GM19468 (cell line): ENCODE data around the gene SIK3.

Source experiments
- ATAC-seq: cut with Tn5 transposase; IDR thresholded peaks from one replicate; pipeline ENCODE4 v1.9.1; 2021; ENCODE audit warnings: mild to moderate bottlenecking, moderate library complexity, moderate number of reproducible peaks; ENCODE audit not compliant: unreplicated experiment; ENCODE audit errors: extremely low read depth

SIK3 gene

DNA sequence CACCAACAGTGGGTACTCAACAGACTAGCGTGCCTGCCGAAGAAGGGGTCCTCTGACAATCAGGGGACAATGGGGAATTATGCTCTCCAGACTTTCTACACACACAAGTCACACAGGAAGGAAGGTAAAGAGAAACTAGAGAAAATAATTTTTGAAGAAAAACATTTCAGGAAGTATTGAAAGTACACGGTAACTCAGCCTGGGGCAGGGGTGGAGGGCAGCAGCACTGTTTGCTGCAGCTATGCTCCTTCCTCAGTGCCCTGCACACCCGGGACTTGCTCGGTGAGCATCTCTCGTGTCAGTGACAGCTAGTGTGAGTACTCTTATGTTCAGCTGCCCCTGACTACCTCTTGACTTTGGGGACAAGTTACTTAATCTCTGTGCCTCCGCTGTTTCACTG, 242.8 kb downstream of the SIK3 start:
- ATAC-seq, result no peak

DNA sequence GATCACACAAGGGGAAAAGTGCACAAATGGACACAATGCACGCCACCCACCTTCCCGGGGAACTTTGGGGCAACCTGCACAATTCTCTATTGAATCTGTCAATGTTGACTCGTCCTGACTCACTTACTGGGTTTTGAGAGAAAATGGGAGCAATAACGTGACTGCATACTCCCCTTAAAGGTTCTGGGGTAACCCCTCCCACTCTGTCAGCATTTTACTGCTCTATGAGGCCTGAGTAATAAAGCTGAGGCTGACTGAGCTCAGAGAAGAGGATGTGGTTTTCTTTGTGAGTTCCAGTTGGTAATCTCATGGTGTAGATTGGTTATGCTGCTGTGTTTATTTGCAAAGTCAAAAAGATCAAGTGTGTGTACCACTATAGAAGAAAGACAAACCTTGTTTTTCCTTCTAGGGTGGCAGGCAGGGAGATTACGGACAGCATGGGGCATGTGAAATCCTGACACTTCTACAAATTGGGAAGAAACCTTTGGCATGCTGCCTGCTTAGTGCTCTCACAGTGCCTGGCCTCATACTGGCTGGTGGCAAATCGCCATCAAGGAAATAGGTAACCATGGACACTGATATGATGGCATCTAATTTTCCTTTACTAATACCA, 244.7 kb downstream of the SIK3 start:
- peak; percentile 95 for ATAC-seq

DNA sequence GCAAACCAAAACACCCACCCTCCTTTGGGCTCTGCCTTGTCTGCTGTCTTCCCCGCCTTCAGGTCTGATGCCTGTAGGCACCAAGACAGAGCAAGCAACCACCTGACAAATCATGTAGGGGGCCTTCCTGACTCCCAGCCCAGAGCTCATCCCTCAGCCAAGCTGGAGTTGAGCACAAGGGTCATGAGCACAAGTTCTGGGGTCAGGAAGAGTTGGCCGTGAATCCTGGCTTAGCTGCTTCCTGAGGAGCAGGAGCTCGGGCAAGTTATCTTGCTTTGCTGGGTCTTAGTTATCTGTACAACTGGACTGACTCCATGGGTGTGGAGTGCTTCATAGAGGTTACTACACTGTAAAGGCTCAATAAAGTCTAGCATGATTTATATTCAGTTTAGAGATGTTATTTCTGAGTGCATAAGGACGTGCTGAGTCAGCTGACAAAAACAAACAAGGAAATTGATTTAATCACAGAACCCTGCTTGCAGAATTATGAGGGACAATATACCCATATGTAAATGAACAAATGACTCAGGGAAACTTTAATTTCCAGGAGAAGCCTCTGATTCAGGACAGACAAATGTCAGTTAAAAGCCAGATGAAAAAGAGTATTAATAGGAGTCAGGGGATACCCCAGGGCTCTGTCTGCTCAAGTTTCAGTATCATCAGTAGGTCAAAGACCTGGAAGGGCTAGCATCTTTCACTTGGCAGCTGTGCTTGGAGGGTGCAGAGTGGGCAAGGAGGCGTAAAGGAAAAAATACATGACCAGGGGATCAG, 245.8 kb downstream of the SIK3 start:
- ATAC-seq, result no peak

DNA sequence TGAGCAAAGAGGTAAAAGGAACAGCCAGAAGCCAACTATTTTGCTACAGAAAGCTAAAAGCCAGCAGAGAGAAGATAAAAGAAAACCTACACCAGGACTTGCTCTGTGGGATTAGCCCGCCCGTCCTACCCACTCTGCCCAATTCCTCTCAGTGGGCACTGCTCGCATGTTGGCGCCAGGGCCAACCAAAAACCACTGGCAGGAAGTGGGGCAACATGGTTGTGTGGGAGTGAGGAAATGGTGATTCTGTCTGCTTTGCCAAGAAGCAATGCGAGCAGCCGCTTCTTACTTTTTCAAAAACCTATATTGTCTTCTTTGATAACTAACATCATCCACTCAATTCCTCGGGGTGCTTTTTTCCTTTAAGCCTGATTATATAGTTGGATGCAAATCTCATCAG, 246.6 kb downstream of the SIK3 start:
- ATAC-seq, result no peak

DNA sequence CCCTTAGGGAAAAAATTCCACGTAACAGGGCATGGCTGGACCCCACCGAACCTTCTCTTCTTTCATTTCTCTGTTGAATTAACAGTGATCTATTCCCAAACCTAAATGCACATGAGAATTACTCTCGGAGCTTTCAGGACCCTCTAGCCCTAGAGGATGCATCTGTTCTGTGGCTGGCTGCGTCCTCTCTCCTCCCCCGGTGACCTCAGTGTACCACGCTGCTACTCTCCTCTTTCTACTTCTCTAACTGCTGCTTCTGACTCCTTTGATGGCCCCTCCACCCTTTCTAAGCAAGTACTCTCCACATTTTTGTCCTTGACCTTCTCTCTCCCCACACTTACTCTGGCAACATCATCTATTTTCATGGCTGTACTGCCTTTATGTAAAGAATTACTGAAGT, 248.7 kb downstream of the SIK3 start:
- ATAC-seq, result no peak

DNA sequence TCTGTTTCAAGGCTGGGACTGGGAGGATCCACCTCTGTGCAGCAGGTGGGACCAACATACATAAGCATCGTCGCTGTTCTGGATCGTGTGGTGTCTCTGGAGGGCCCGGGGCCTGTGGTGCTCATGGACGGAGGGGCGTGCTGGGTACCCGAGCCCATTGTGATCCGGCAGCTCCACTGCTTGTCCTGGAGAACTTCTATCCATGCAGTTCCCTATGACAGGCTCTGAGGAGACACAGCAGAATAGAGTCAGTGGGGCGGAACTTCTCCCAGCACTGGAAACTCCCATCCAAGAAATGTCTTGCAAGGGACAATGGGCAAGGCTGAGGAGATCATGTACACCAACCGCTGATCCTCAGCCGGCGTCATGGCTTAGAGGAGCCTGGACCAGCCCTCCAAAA, 249.2 kb downstream of the SIK3 start:
- ATAC-seq, result no peak

DNA sequence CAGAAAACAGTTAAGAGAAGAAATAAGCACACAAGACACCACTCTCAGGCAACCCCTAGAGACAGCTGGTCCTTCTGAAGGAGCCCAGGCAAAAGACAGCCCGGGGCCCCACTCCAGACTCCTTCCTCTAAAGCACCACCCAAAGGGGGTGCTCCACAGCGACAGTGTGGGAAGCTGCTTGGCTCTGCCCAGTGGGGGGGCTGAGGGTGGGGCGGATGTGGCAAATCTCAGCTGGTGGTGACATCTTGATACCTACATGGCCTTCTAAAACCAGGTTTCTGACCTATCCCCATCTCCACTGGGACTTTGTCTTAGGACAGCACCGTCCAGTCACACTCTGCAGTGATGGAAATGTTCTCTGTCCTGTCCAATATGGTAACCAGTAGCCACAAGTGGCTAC, 250.6 kb downstream of the SIK3 start:
- no peak for ATAC-seq

DNA sequence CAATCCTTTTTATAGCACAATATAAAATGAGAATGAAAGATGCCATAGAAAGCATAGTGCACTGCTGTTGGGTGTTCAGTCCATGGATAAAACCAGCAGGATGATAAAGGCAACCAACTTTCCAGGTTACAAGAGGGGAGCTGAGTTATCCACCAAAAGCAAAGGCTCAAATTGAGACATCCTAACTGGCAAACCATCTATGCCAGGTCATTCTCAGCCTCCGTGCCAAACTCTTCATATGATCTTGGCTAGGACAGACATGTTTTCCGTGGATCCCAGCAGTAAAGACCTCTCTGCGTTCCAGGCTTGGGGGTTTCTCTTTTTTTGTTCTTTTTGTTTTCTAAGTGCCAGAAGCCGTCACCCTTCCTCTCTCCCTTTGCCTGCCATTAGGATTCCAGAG, 253.5 kb downstream of the SIK3 start:
- ATAC-seq, result no peak

DNA sequence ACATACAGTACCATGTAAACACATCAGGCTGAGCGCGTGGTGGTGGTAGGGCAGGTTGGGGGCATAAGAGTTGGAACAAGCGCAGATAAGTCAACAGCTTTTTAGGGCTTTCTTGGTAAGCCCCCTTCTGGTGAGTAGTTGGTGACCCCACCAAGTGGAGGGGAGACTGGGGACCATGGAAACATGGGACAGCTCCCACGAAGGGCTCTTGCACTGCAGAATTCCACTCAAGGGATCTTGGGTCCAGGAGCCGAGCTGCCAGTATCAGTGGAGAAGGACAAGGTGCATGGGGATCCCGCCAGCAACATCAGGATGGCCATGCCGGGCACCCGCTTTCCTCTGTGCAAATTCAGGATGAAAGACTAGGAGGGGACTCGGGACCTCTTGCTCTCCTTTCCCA, 254.6 kb downstream of the SIK3 start:
- no peak for ATAC-seq

DNA sequence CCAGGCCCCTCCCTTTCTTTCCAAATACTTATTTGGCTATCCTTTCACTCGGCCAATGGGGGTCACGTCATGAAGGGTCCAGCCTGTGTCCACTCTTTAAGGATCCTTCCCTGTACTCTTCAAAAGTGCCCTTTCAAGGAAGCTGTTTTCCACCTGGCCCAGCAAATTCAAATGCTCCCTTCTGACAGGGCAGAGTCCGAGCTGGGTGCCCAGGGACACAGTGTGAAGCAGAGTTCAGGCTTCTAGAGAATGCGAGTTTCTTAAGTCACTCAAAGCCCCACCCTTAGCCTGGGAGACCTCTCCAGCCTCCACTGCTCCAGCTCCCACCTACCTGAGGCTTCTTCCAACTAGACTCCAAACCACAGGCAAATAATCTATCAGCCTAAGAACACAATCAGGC, 255.3 kb downstream of the SIK3 start:
- no peak for ATAC-seq

DNA sequence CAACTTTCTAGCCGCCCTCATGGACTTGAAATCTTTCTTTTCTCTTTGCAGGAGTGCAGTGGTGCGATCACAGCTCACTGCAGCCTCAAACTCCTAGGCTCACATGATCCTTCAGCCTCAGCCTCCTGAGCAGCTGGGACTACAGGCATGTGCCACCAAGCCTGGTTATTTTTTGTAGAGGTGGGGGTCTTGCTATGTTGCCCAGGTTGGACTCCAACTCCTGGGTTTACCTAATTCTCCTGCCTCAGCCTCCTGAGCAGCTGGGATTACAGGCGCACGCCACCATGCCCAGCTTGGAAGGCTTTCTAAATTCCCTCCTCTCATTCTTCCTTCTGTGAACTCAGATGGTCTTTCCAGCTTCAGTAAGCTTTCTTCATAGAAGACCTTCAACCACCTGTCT, 256.1 kb downstream of the SIK3 start:
- no peak for ATAC-seq

DNA sequence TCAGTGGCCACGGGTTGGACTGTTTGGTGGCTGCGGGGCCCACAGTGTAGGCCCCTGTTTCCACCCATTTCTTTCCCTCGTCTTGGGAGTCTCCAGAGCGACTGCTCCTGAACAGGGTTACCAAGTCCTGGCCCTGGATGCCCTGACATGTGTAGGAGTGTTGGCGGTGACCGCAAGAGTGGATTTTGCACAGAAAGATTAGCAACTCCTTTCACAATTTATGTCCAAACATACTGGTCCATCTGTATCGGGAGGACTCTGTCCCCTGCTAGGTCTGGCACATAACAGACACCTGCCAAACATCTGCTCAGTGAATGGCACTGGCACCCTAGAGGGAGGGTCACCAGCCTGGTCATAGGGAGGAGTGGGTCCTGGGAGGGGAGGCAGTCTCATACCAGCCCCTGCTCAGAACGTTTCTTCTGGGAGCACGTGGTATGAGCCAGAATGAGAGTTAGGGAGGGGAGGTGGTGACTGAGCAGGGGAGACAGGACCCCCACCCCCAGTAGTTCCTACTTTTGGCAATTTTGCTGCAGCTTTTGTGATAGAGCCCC, 257.4 kb downstream of the SIK3 start:
- no peak for ATAC-seq

DNA sequence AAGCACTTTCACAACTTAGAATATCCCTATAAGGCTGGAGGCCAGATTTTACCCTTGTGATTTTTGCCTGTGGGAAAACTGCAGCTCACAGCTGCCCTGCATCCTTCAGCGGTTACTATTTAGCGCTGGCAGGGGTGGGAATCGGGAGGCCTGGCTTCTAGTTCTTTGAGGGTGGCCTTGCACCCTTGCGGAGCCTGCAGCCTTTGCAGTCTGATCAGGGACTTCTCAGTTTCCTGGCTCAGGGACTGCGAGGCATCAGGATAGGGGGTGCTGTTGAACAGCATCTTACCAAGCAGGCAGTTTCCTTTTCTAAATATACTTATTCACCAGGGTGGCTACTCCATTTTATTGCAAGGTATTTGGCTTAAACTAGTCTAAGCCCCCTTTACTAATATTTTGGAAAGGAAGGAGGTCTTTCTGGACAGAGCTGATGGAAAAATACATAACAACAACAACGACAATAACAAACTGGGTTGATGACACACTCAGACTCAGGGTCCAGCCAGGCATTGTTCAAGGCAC, 257.9 kb downstream of the SIK3 start:
- ATAC-seq, result no peak

DNA sequence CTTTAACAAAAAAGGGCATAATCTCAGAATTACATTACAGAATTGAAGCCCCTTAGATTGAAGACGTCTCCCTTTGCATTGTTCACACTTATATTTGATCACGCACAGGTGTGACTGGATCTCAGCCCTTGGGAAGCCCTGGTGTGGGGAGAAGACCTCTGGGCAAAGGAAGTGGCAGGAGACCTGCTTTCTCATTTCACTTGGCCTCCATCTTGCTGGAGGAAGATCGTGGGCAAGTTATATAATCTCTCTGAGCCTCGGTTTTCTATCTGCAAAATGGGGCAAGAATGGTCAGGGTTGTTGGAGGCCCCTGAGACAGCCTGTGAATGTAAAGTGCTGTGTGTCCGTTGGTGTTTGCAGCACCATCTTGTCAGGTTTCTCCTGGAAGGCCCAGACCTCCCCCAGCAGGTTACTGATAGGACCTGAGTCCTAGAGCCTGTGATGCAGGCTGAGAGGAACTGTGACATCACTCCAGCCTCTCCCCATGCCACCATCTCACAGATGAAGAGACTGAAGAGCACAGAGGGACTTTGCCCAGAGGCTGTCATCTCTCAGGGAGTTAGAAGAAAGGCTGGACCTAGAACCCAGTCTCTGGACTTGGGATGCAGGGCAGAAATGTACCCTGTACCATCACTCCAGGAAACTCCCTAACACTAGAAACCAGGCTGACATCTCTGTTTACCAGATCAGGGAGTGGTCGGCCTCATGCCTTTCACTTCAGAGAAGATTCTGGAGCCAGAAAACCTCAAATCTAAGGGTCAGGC, 259.7 kb downstream of the SIK3 start:
- ATAC-seq, result no peak

DNA sequence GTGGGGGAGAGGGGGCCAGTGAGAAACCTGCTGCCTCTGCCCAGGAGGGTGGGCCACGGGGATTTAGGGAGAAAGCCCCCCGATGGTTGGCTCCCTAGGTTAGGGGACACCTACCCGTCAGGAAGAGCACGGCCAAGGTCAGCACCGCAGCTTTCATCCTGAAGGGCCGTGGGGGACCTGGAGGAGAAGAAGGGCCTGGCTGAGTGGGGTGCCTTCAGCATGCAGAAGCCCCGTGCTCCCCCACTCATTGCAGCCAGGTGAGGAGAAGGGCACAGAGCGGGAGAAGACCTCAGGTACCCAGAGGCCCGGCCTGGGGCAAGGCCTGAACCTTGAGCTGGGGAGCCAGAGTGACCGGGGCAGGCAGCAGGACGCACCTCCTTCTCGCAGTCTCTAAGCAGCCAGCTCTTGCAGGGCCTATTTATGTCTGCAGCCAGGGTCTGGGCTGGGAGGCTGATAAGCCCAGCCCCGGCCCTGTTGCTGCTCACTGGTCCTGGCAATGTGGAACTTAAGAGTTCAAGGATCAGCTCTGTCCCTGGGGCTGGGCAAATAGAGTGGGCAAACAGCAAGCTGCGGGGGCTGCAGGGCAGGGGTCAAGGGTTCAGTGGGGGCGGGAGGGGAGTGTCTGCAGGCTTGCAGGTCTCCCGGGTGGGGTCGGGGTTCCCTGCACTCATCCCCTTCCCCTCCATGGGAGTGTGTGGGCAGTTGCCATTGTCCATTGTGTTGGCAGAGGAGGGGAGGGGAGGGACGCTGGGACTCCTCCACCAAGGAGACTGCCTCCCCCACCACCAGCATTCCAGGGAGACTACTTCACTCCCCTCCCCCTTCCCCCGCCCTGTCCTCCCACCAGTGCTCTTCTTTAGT, 260.8 kb downstream of the SIK3 start, which contains the start of gene APOA1:
Gene APOA1 (minus strand): TSS at position 392 of the 861 bp plus-strand sequence. CDS start 235 bp downstream, at position 157.
- ATAC-seq, result no peak

DNA sequence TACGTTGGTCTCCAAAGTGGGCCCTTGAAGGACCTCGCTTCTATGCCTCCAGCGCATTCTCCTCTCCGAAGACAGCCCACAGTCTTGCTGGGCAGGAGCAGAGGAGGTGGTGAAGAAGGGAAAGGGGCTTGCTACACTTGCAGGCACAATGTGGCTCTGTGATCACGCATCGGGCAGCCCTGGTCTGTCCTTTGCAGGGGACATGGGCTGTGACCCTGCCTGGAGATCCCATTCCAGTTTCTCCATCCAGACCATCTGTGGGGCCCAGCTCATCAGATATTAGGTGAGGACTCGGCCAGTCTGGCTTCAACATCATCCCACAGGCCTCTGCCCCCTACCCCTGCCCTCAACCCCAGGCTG, 261.6 kb downstream of the SIK3 start:
- ATAC-seq, result no peak

DNA sequence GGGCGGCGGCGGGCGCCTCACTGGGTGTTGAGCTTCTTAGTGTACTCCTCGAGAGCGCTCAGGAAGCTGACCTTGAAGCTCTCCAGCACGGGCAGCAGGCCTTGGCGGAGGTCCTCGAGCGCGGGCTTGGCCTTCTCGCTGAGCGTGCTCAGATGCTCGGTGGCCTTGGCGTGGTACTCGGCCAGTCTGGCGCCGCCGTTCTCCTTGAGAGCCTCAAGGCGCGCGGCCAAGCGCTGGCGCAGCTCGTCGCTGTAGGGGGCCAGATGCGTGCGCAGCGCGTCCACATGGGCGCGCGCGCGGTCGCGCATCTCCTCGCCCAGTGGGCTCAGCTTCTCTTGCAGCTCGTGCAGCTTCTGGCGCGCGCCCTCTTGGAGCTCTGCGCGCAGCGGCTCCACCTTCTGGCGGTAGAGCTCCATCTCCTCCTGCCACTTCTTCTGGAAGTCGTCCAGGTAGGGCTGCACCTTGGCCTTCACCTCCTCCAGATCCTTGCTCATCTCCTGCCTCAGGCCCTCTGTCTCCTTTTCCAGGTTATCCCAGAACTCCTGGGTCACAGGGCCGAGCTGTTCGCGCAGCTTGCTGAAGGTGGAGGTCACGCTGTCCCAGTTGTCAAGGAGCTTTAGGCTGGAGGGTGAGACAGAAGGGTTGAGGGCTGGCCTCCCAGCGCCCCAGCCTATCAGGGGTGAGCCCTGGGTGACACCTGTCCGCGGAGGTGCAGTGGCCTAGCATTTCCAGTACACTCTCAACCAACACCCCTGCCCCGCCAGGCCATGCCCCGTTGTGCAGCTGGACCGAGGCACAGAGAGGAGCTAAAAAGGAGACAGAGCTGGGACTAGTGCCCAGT, 262.2 kb downstream of the SIK3 start:
- ATAC-seq, result peak; percentile 85

DNA sequence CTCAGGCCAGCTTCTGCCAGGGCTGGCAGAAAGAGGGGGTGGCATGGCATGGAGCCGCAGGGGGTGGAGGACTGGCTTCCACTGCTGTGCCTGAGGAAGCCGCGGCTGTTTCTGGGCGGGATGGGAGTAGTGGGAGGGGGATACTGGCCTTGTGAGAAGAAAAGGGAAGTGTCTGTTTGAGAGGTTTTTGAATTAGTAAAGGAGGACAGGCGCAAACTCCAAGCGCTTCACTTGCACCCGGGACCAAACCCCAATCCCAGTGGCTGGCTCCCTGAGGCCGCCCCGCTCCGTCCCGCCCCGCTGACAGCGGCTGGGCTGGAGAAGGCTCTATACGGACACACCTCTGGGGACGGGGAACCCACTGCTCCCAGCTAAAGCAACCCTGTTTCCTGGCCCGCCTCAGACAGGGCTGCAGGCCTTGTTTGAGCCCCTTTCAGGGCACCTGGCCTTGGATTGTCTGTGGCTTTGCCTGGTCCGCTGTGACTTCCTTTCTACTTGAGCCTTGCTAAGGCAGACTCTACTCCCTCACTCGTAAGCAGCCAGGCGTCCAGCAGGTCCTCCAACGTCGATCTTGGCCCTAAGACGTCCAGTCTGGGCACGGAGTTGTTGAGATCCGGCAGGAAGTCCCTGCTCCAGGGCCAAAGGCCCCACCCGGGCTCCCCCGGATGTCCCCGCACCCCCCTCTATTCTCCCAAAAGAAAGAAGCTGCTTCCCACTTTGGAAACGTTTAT, 263.0 kb downstream of the SIK3 start:
- no peak for ATAC-seq
